Measurements from ENCODE around the gene CEL. TPM values are rescaled to one million over a fixed set of nuclear protein-coding genes. Genes with fewer than 3 reads are reported as not detected.

The CEL gene
- total RNA-seq, 1 experiment from 2014 or later: 3.1 TPM

GRCh38 chr9:133041958-133042357, 19.8 kb upstream of the CEL start:
- peaks cover 16% of the 10 kb centered on the region for H3K36me3 Mint-ChIP-seq (ENCODE audit: insufficient read depth, unreplicated experiment)
- intact Hi-C loops (cut with micrococcal nuclease; ENCODE audit: unreplicated experiment): no loop called here
- H3K4me3 Mint-ChIP-seq (ENCODE audit: low read depth, unreplicated experiment): no peak overlapping the region
- H3K27ac Mint-ChIP-seq (ENCODE audit: unreplicated experiment): no peak overlapping the region
- no peaks in the 10 kb centered on the region for H3K9me3 Mint-ChIP-seq (ENCODE audit: low read depth, unreplicated experiment)
- CTCF ChIA-PET: no interaction called here
- DNase-seq: no peak
- BruUV-seq (replicated peaks): no TSS peak
- no peaks in the 10 kb centered on the region for H3K27me3 Mint-ChIP-seq (ENCODE audit: unreplicated experiment)
- peaks cover 9% of the 10 kb centered on the region for H3K4me1 Mint-ChIP-seq (ENCODE audit: low read depth, unreplicated experiment)
- no peak for TF ChIP-seq CTCF (IDR thresholded peaks at IDR 0.05; ENCODE audit: unreplicated experiment)

GRCh38 chr9:133042676-133043075, 19.1 kb upstream of the CEL start:
- Mint-ChIP-seq H3K36me3 (ENCODE audit: insufficient read depth, unreplicated experiment) (peaks cover 16% of the 10 kb centered on the region), H3K27me3 (ENCODE audit: unreplicated experiment) (no peaks in the 10 kb centered on the region), H3K27ac (ENCODE audit: unreplicated experiment) (no peak overlapping the region), H3K9me3 (ENCODE audit: low read depth, unreplicated experiment) (no peaks in the 10 kb centered on the region), H3K4me3 (ENCODE audit: low read depth, unreplicated experiment) (no peak overlapping the region), H3K4me1 (ENCODE audit: low read depth, unreplicated experiment) (peaks cover 7% of the 10 kb centered on the region)
- no peak for DNase-seq
- CTCF ChIA-PET: no interaction called here
- intact Hi-C loops (cut with micrococcal nuclease; ENCODE audit: unreplicated experiment): no loop called here
- TF ChIP-seq CTCF (IDR thresholded peaks at IDR 0.05; ENCODE audit: unreplicated experiment): no peak
- no TSS peak for BruUV-seq (replicated peaks)

- intact Hi-C loops (cut with micrococcal nuclease; ENCODE audit: unreplicated experiment): no loop called here
- BruUV-seq (replicated peaks): no TSS peak
- CTCF ChIA-PET: no interaction called here
- Mint-ChIP-seq H3K4me3 (ENCODE audit: low read depth, unreplicated experiment) (no peak overlapping the region), H3K27me3 (ENCODE audit: unreplicated experiment) (no peaks in the 10 kb centered on the region), H3K9me3 (ENCODE audit: low read depth, unreplicated experiment) (no peaks in the 10 kb centered on the region), H3K4me1 (ENCODE audit: low read depth, unreplicated experiment) (no peaks in the 10 kb centered on the region), H3K27ac (ENCODE audit: unreplicated experiment) (no peak overlapping the region), H3K36me3 (ENCODE audit: insufficient read depth, unreplicated experiment) (peaks cover 12% of the 10 kb centered on the region)
- TF ChIP-seq CTCF (IDR thresholded peaks at IDR 0.05; ENCODE audit: unreplicated experiment): no peak
- DNase-seq: no peak
These were observed 18.2 kb upstream of the CEL start for GRCh38 chr9:133043449-133044035.

- H3K9me3 Mint-ChIP-seq (ENCODE audit: low read depth, unreplicated experiment): no peaks in the 10 kb centered on the region
- no TSS peak for BruUV-seq (replicated peaks)
- no peak overlapping the region for H3K27ac Mint-ChIP-seq (ENCODE audit: unreplicated experiment)
- peaks cover 15% of the 10 kb centered on the region for H3K36me3 Mint-ChIP-seq (ENCODE audit: insufficient read depth, unreplicated experiment)
- no peaks in the 10 kb centered on the region for H3K27me3 Mint-ChIP-seq (ENCODE audit: unreplicated experiment)
- TF ChIP-seq CTCF (IDR thresholded peaks at IDR 0.05; ENCODE audit: unreplicated experiment): no peak
- H3K4me3 Mint-ChIP-seq (ENCODE audit: low read depth, unreplicated experiment): no peak overlapping the region
- CTCF ChIA-PET: interaction anchor here (0.6 kb wide), 1 partner anchor 10 kb away, joined by 3 read pairs; no protein-coding TSS in a partner anchor
- DNase-seq: no peak
- no peaks in the 10 kb centered on the region for H3K4me1 Mint-ChIP-seq (ENCODE audit: low read depth, unreplicated experiment)
- intact Hi-C loops (cut with micrococcal nuclease; ENCODE audit: unreplicated experiment): no loop called here
These were observed 17.7 kb upstream of the CEL start for GRCh38 chr9:133044125-133044524.
